ENCODE data around the gene PHC2.

Gene PHC2

DNA sequence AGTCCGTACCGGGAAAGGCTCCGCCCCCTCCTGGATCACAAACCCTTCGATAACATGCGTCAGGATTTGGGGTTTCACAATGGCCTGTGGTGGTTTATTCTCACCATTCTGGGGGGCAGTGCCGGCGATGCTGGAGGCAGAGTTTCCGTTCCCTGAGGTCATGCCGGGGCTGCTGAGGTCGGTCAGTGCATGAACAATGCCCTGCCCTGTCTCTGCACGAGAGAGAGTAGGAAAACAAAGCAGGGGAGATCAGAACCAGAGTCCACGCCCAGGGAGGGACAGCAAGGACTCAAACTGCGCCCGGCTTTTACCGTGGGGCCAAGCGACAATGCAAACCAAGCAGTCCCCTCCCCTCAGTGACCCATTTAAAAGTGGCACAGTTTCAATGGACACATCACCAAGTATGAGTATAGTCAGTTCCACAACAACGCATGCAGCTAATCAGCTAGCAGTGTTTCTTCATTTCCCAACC lies 96.8 kb downstream of the PHC2 start (continued):
- no peak for TF ChIP-seq ZNF792 (tag by site-specific recombination; IDR thresholded peaks at IDR 0.05)
- TF ChIP-seq REPIN1 (tag by site-specific recombination; IDR thresholded peaks at IDR 0.05; ENCODE audit: low read depth): no peak
- no peak for TF ChIP-seq ZSCAN23 (tag by site-specific recombination; IDR thresholded peaks at IDR 0.05)
- TF ChIP-seq ZNF549 (tag by site-specific recombination; IDR thresholded peaks at IDR 0.05): no peak
- TF ChIP-seq ZNF223 (tag by site-specific recombination; IDR thresholded peaks at IDR 0.05): no peak
- no peak for TF ChIP-seq ZNF366 (tag by site-specific recombination; conservative IDR thresholded peaks at IDR 0.05)
- TF ChIP-seq ZNF221 (tag by site-specific recombination; IDR thresholded peaks at IDR 0.05; ENCODE audit: borderline replicate concordance): no peak

DNA sequence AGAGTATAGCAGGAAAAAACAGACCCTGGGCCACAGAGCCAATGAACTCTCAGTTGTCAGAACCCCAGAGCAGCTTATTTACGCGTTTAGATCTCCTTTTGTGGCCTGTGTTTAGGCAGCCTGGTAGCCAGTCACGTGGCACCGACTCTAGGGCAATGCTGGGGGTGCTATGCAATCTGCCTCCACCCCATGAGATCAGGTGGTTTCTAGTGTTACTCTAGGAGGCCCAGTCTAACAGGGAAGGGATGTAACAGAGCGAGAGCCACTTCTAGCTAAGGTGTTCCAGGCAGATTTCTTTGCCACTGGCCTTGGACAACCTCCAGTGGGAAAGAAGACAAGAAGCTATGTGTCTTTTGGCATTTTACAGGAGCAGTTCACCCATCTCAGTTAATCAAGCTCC lies 98.0 kb downstream of the PHC2 start:
- ChIA-PET CTCF (no interaction called here), POLR2A (no interaction called here)
- Histone ChIP-seq H3K4me3 (ENCODE audit: low read depth, low read length) (no peak overlapping the region), H3K9me3 (ENCODE audit: control insufficient read depth, insufficient read depth, low read depth, low read length) (no peaks in the 10 kb centered on the region), H3K4me1 (ENCODE audit: control insufficient read depth, insufficient read depth, low read length) (no peaks in the 10 kb centered on the region), H3K27ac (ENCODE audit: extremely low read depth, low read depth, low read length) (no peak overlapping the region), H3K36me3 (ENCODE audit: control insufficient read depth in 2 of 2, insufficient read depth in 1 of 2, low read length in 2 of 2) (peaks cover 9 to 73% of the 10 kb centered on the region in 2 experiments)
- TF ChIP-seq ZNF239 (tag by site-specific recombination; IDR thresholded peaks at IDR 0.05) (no peak), ZNF223 (tag by site-specific recombination; IDR thresholded peaks at IDR 0.05) (no peak)
- TF ChIP-seq, protein P1, sequence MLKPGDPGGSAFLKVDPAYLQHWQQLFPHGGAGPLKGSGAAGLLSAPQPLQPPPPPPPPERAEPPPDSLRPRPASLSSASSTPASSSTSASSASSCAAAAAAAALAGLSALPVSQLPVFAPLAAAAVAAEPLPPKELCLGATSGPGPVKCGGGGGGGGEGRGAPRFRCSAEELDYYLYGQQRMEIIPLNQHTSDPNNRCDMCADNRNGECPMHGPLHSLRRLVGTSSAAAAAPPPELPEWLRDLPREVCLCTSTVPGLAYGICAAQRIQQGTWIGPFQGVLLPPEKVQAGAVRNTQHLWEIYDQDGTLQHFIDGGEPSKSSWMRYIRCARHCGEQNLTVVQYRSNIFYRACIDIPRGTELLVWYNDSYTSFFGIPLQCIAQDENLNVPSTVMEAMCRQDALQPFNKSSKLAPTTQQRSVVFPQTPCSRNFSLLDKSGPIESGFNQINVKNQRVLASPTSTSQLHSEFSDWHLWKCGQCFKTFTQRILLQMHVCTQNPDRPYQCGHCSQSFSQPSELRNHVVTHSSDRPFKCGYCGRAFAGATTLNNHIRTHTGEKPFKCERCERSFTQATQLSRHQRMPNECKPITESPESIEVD (tag by site-specific recombination; IDR thresholded peaks at IDR 0.05): no peak
- TF ChIP-seq, protein P2, sequence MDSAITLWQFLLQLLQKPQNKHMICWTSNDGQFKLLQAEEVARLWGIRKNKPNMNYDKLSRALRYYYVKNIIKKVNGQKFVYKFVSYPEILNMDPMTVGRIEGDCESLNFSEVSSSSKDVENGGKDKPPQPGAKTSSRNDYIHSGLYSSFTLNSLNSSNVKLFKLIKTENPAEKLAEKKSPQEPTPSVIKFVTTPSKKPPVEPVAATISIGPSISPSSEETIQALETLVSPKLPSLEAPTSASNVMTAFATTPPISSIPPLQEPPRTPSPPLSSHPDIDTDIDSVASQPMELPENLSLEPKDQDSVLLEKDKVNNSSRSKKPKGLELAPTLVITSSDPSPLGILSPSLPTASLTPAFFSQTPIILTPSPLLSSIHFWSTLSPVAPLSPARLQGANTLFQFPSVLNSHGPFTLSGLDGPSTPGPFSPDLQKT (IDR thresholded peaks at IDR 0.05; ENCODE audit: borderline replicate concordance, low read depth, low read length): no peak

DNA sequence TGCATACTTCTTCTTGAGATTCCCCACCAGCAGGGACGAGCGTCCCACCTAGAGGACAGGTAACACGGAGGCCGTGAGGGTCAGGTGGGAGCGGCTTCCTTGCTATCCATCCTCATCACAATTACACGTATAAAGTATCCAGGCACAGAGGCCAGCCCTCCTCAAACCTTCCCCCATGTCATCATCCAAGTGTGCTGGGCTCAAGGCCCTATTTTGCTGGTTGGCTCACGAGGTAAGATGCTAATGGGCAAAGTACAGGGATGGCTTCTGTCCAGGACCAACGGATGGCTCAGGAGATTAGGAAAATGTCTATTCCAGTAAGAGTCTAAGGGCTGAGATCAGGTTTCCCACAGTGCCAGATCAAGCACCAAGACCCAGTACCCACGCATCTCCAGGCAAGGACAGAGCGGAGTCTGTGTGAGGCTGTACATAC lies 98.5 kb downstream of the PHC2 start:
- Histone ChIP-seq H3K27ac (ENCODE audit: extremely low read depth, low read depth, low read length) (no peak overlapping the region), H3K36me3 (ENCODE audit: control insufficient read depth in 2 of 2, insufficient read depth in 1 of 2, low read length in 2 of 2) (peaks cover 9 to 79% of the 10 kb centered on the region in 2 experiments), H3K4me1 (ENCODE audit: control insufficient read depth, insufficient read depth, low read length) (no peaks in the 10 kb centered on the region), H3K9me3 (ENCODE audit: control insufficient read depth, insufficient read depth, low read depth, low read length) (no peaks in the 10 kb centered on the region), H3K4me3 (ENCODE audit: low read depth, low read length) (no peak overlapping the region)
- TF ChIP-seq ZNF426 (tag by site-specific recombination; IDR thresholded peaks at IDR 0.05) (no peak), ZNF23 (tag by site-specific recombination; IDR thresholded peaks at IDR 0.05; ENCODE audit: borderline replicate concordance) (no peak), ZNF707 (tag by site-specific recombination; IDR thresholded peaks at IDR 0.05) (no peak), ZNF433 (tag by site-specific recombination; IDR thresholded peaks at IDR 0.05; ENCODE audit: low read depth) (no peak), ZNF155 (tag by site-specific recombination; IDR thresholded peaks at IDR 0.05) (no peak), GLIS1 (tag by site-specific recombination; IDR thresholded peaks at IDR 0.05) (peak; percentile 85)
- TF ChIP-seq, protein P3, sequence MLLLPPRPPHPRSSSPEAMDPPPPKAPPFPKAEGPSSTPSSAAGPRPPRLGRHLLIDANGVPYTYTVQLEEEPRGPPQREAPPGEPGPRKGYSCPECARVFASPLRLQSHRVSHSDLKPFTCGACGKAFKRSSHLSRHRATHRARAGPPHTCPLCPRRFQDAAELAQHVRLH (tag by site-specific recombination; IDR thresholded peaks at IDR 0.05): no peak
- TF ChIP-seq, protein P4, sequence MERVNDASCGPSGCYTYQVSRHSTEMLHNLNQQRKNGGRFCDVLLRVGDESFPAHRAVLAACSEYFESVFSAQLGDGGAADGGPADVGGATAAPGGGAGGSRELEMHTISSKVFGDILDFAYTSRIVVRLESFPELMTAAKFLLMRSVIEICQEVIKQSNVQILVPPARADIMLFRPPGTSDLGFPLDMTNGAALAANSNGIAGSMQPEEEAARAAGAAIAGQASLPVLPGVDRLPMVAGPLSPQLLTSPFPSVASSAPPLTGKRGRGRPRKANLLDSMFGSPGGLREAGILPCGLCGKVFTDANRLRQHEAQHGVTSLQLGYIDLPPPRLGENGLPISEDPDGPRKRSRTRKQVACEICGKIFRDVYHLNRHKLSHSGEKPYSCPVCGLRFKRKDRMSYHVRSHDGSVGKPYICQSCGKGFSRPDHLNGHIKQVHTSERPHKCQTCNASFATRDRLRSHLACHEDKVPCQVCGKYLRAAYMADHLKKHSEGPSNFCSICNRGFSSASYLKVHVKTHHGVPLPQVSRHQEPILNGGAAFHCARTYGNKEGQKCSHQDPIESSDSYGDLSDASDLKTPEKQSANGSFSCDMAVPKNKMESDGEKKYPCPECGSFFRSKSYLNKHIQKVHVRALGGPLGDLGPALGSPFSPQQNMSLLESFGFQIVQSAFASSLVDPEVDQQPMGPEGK (tag by site-specific recombination; IDR thresholded peaks at IDR 0.05): no peak
- CTCF ChIA-PET: no interaction called here
- POLR2A ChIA-PET: no interaction called here
